BLaER1 (cell line): ENCODE measurements around the gene GABBR2.
A peak's percentile ranks its signal among the peaks of the same experiment; 100 is the strongest.

Experiments used
- H3K27ac ChIP-seq: shearing (Covaris generic); formaldehyde crosslinking; 2 replicates; pipeline ENCODE4 v1.8.1; 2022
- H3K27me3 ChIP-seq: shearing (Covaris generic); formaldehyde crosslinking; 2 replicates; pipeline ENCODE4 v1.8.1; 2022
- H3K36me3 ChIP-seq: shearing (Covaris generic); formaldehyde crosslinking; 2 replicates; pipeline ENCODE4 v1.8.1; 2022
- H3K4me1 ChIP-seq: shearing (Covaris generic); formaldehyde crosslinking; 2 replicates; pipeline ENCODE4 v1.8.1; 2022
- H3K4me2 ChIP-seq: shearing (Covaris generic); formaldehyde crosslinking; 2 replicates; pipeline ENCODE4 v1.8.1; 2022
- H3K4me3 ChIP-seq: shearing (Covaris generic); formaldehyde crosslinking; 2 replicates; pipeline ENCODE4 v1.8.1; 2022
- H3K9ac ChIP-seq: shearing (Covaris generic); formaldehyde crosslinking; 2 replicates; pipeline ENCODE4 v1.8.1; 2022
- H3K9me3 ChIP-seq: shearing (Covaris generic); formaldehyde crosslinking; 2 replicates; pipeline ENCODE4 v1.8.1; 2022
- H4K20me1 ChIP-seq: shearing (Covaris generic); formaldehyde crosslinking; 2 replicates; pipeline ENCODE4 v1.8.1; 2022
- Cebpa-rat ChIP-seq: shearing (Covaris generic); IDR thresholded peaks from 2 replicates; pipeline ENCODE4 v1.8.1; 2022

GABBR2 gene

DNA sequence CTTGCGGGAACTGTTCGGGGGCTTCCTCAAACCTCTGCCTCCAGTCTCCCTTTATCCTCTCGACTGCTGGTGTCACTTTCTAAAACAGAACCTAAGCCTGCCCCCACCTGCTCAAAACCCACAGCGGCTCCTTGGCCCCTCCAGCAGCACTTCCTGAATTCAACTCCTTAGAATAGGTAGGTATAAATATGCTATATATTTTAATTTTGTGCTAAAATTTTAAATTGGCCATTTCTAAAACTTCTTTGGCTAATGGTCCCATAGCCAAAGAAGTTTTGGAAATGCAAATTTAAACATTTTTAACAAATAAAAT is 381.5 kb downstream of the GABBR2 start:
- Histone ChIP-seq H3K4me3 (no peak overlapping the region), H3K36me3 (no peaks in the 10 kb centered on the region), H3K9me3 (no peaks in the 10 kb centered on the region), H3K4me2 (no peak overlapping the region), H3K4me1 (no peaks in the 10 kb centered on the region), H3K27ac (no peak overlapping the region), H3K27me3 (no peaks in the 10 kb centered on the region), H4K20me1 (no peaks in the 10 kb centered on the region), H3K9ac (no peak overlapping the region)
- TF ChIP-seq Cebpa-rat: no peak

DNA sequence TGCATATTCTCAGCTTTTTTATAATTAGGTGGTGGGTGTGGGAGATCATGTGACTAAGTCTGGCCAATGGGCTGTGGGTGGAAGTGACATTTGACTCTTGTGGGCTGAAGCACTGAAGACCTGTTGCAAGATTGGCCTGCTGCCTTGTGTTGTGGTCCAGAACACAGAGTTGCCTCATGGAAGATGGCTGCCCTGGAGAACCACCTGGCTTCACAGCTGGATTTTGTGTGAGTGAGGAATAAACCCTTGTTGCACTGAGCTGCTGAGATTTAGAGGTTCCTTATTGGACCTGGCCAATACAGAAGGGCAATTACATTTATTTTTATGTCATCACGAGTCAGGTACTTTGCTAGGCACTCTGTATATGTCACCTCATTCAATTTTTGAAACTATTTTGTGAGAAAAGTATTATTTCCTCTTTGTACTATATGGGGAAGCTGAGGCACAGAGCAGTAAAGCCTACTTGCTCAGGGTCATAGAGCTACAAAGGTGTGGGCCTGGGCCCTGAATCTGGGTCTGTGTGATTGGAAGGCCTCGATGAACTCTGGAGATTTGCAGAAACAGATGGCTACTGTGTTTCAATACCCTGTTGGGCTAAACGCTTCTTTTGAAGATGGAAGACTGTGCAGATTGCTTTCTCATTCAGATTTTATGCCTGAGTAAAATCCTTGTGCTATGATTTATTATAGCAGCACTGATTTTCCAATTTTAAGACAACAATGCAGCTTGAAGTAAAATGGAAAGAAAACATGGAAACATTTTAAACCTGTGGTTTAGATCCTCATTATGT is 382.1 kb downstream of the GABBR2 start:
- H3K4me3 ChIP-seq: no peak overlapping the region
- no peaks in the 10 kb centered on the region for H3K4me1 ChIP-seq
- no peak overlapping the region for H3K27ac ChIP-seq
- H3K9me3 ChIP-seq: no peaks in the 10 kb centered on the region
- no peak for TF ChIP-seq Cebpa-rat
- H3K36me3 ChIP-seq: no peaks in the 10 kb centered on the region
- no peak overlapping the region for H3K4me2 ChIP-seq
- no peaks in the 10 kb centered on the region for H4K20me1 ChIP-seq
- H3K9ac ChIP-seq: no peak overlapping the region
- H3K27me3 ChIP-seq: no peaks in the 10 kb centered on the region

DNA sequence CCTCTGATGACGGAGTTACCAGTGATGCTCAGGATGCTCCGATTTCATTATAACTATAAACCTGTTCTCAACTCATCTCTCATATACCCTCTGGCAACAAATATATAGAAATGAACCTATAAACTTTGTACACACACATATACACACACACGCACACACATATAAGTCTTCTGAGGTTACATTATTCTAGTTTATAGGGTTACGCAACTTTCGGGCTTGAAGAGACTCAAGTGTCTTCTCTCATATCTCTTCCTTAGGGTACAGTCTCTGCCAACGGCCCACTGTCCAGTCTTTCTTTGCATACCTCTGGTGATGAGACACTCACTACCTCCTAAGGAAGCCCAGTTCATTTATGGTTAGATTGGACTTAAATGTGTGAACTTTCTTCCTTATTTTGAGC is 383.9 kb downstream of the GABBR2 start:
- Histone ChIP-seq H3K9ac (no peak overlapping the region), H3K4me3 (no peak overlapping the region), H3K9me3 (no peaks in the 10 kb centered on the region), H4K20me1 (no peaks in the 10 kb centered on the region), H3K36me3 (no peaks in the 10 kb centered on the region), H3K27me3 (no peaks in the 10 kb centered on the region), H3K27ac (no peak overlapping the region), H3K4me1 (no peaks in the 10 kb centered on the region), H3K4me2 (no peak overlapping the region)
- TF ChIP-seq Cebpa-rat: peak; percentile 31; the same call in 1 of the 2 replicates

DNA sequence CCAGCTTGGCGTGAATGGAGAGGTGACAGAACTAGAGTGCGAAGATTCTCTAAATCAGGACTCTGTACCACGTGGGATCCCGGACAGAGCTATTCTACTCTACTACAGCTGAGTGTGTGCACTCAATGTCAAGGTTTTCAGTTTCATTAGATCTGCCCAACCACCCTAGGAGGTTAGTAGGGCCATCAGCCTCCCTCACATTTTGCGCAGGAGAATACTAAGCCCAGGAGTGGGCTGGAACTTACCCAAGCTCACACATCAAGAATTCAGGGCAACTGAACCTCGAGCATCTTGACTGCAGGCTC is 385.0 kb downstream of the GABBR2 start:
- Histone ChIP-seq H3K9ac (no peak overlapping the region), H4K20me1 (no peaks in the 10 kb centered on the region), H3K27me3 (no peaks in the 10 kb centered on the region), H3K4me3 (no peak overlapping the region), H3K4me1 (no peaks in the 10 kb centered on the region), H3K4me2 (no peak overlapping the region), H3K27ac (no peak overlapping the region), H3K9me3 (no peaks in the 10 kb centered on the region), H3K36me3 (no peaks in the 10 kb centered on the region)
- TF ChIP-seq Cebpa-rat: no peak

- H3K4me1 ChIP-seq: no peaks in the 10 kb centered on the region
- no peak overlapping the region for H3K9ac ChIP-seq
- H3K9me3 ChIP-seq: no peaks in the 10 kb centered on the region
- H3K4me3 ChIP-seq: no peak overlapping the region
- no peak overlapping the region for H3K4me2 ChIP-seq
- H3K27me3 ChIP-seq: no peaks in the 10 kb centered on the region
- no peak for TF ChIP-seq Cebpa-rat
- H3K36me3 ChIP-seq: no peaks in the 10 kb centered on the region
- no peak overlapping the region for H3K27ac ChIP-seq
- H4K20me1 ChIP-seq: no peaks in the 10 kb centered on the region
These were observed 385.5 kb downstream of the GABBR2 start for GRCh38 chr9:98323051-98323830.

DNA sequence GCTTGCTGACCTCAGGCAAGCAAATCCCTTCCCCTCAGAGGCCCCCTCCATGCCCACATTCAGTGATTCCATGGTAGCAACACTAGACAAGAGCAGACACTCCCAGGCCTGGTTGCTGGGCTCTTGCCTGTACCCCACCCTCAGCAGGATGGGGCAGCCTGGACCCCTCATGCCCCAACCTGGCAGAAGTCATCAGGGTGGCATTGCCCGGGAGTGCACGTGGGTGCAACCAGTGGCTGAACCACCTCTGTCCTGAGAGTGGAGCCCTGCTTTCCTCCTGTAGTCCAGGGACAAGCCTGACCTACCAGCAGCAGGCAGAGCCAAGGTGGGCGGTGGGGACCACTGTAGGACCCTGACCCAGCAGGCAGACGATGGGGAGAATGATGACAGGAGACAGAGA is 387.5 kb downstream of the GABBR2 start:
- no peak overlapping the region for H3K9ac ChIP-seq
- H4K20me1 ChIP-seq: no peaks in the 10 kb centered on the region
- no peak overlapping the region for H3K4me2 ChIP-seq
- no peaks in the 10 kb centered on the region for H3K9me3 ChIP-seq
- no peak for TF ChIP-seq Cebpa-rat
- no peaks in the 10 kb centered on the region for H3K27me3 ChIP-seq
- no peak overlapping the region for H3K27ac ChIP-seq
- H3K36me3 ChIP-seq: no peaks in the 10 kb centered on the region
- no peak overlapping the region for H3K4me3 ChIP-seq
- H3K4me1 ChIP-seq: no peaks in the 10 kb centered on the region

GRCh38 chr9:98318834-98319478 is 389.8 kb downstream of the GABBR2 start:
- Histone ChIP-seq H3K9ac (no peak overlapping the region), H3K4me3 (no peak overlapping the region), H3K27me3 (no peaks in the 10 kb centered on the region), H3K36me3 (no peaks in the 10 kb centered on the region), H3K27ac (no peak overlapping the region), H3K4me1 (peaks cover 4% of the 10 kb centered on the region; the same call in 1 of the 2 replicates), H3K9me3 (no peaks in the 10 kb centered on the region), H4K20me1 (no peaks in the 10 kb centered on the region), H3K4me2 (no peak overlapping the region)
- no peak for TF ChIP-seq Cebpa-rat

- H3K4me3 ChIP-seq: no peak overlapping the region
- H3K36me3 ChIP-seq: no peaks in the 10 kb centered on the region
- H3K4me1 ChIP-seq: peaks cover 4% of the 10 kb centered on the region; the same call in 1 of the 2 replicates
- no peaks in the 10 kb centered on the region for H3K9me3 ChIP-seq
- no peaks in the 10 kb centered on the region for H3K27me3 ChIP-seq
- no peak for TF ChIP-seq Cebpa-rat
- no peaks in the 10 kb centered on the region for H4K20me1 ChIP-seq
- H3K4me2 ChIP-seq: no peak overlapping the region
- H3K27ac ChIP-seq: no peak overlapping the region
- H3K9ac ChIP-seq: no peak overlapping the region
These were observed 390.5 kb downstream of the GABBR2 start for GRCh38 chr9:98318041-98318790.

DNA sequence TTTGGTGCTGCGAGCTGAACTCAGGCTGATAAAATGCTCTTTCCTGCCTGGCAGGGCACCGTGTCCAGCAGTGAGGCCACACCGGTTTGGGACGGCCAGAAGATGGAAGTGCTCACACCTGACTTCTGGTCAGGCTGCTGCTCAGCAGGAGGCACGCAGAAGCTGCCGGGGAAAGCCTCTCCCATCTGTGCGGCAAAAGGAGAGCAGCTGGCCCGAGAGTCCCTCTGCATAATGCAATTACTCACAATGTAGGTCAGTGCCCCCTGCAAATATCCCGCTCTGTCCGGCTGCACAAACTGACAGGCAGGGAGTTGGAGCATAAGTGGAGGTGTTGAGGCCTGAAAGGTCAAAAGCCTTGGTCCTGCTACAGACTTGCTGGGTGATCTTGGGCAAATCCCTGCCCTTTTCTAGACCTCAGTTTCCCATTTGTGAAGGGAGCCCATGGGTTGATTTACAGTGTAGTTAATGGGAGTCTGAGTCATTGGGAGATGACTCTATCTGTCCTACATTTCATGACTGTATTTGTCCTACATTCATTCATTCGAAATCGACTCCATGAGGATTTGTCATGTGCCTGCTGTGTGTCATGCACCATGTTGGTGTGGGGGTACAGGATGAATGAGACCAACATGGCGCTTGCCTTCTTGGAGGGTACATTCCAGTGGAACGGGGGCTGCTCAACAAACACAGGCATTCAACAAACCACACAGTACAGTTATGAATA is 391.4 kb downstream of the GABBR2 start:
- Histone ChIP-seq H3K27ac (no peak overlapping the region), H3K27me3 (no peaks in the 10 kb centered on the region), H3K9me3 (no peaks in the 10 kb centered on the region), H3K4me3 (no peak overlapping the region), H3K9ac (no peak overlapping the region), H3K36me3 (no peaks in the 10 kb centered on the region), H3K4me2 (no peak overlapping the region), H4K20me1 (no peaks in the 10 kb centered on the region), H3K4me1 (peaks cover 4% of the 10 kb centered on the region; the same call in 1 of the 2 replicates)
- TF ChIP-seq Cebpa-rat: no peak
